Mammary epithelial cell (primary cell): ENCODE results near the gene GABPB1.

ENCODE experiments used
- EZH2 ChIP-seq: IDR thresholded peaks from 2 replicates; pipeline ENCODE4 v1.6.1; 2012; ENCODE audit warnings: low read length, inconsistent platforms, borderline replicate concordance
- TF ChIP-seq, protein P1 (sequence below), 2 donors: IDR thresholded peaks in 1 of 2; conservative IDR thresholded peaks in 1 of 2; 2 replicates each; pipeline ENCODE4 v1.5.1; 2011 to 2012; ENCODE audit warnings: inconsistent platforms in 2 of 2, low read length in 2 of 2, mild to moderate bottlenecking in 2 of 2, control low read depth in 1 of 2, low read depth in 1 of 2; ENCODE audit not compliant: insufficient read depth in 1 of 2; ENCODE audit errors: extremely low read depth in 1 of 2

GRCh38 chr15:50275091-50275490 lies 79.9 kb downstream of the GABPB1 start:
- TF ChIP-seq, protein P1, sequence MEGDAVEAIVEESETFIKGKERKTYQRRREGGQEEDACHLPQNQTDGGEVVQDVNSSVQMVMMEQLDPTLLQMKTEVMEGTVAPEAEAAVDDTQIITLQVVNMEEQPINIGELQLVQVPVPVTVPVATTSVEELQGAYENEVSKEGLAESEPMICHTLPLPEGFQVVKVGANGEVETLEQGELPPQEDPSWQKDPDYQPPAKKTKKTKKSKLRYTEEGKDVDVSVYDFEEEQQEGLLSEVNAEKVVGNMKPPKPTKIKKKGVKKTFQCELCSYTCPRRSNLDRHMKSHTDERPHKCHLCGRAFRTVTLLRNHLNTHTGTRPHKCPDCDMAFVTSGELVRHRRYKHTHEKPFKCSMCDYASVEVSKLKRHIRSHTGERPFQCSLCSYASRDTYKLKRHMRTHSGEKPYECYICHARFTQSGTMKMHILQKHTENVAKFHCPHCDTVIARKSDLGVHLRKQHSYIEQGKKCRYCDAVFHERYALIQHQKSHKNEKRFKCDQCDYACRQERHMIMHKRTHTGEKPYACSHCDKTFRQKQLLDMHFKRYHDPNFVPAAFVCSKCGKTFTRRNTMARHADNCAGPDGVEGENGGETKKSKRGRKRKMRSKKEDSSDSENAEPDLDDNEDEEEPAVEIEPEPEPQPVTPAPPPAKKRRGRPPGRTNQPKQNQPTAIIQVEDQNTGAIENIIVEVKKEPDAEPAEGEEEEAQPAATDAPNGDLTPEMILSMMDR (conservative IDR thresholded peaks at IDR 0.05 in 1 of 2, IDR thresholded peaks at IDR 0.05 in 1 of 2; ENCODE audit: extremely low read depth in 1 of 2, insufficient read depth in 1 of 2, low read depth in 1 of 2, low read length in 2 of 2): no peak
- TF ChIP-seq EZH2: no peak
